ENCODE data around the gene MAP3K13.

Gene MAP3K13

GRCh38 chr3:185517387-185518130, 154.6 kb downstream of the MAP3K13 start:
- DNase-seq, result no peak

DNA sequence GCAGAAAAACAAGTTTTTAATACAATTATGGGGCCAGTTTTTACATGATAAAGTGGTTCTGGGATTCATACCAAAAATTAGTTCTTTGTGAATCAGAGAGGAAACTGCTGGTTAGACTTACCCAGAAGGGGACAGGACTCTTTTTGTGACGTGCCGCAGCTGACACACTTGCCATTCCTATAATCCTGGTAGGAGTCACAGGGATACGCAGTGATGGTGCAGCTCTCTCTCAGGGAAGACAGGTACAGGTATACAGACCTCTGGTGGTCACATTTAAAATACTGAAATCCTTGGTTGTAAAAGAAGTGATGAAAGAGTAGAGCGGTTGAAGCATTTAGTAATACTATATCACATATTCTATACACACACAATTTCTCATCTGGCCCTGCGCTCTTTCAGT, 156.1 kb downstream of the MAP3K13 start:
- no peak for DNase-seq

DNA sequence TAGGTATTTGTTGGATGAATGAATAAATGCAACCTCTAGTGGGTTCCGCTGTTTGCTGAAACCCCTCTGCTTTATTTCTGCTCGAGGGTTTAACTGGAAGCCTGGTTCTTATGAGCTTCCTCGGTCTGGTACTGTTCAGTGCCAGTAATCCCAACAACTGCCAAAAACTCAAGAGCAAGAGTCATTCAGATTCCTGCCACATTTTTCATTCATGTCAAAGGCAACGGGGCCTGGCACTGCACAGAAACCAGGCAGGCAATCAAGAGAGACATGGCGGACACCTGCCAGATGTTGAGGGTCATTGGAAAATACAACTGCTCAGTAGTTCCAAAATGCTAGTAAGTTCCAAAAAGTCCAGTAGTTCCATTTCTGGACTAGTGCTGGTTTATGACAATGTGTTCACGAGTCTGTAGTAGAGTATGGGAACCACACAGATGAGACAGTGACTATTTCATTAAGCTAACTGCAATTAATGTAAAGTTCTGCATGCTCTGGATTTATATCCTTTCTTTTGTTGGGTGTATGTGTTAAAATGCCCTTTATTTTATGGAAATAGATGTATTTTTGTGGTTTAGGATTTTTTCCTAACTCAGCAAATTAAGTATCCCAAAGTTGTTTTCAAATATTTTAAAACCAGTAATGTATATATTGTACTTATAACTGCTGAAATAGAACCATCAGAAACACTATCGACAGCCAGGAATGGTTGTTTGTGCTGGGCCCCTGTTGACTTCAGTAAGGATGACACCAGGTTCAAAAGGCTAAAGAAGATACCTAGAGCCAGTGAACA, 158.6 kb downstream of the MAP3K13 start:
- no peak for DNase-seq

- DNase-seq, result no peak
These were observed 163.5 kb downstream of the MAP3K13 start for GRCh38 chr3:185526349-185526951.

GRCh38 chr3:185527364-185527763, 164.4 kb downstream of the MAP3K13 start:
- DNase-seq, result no peak

GRCh38 chr3:185528532-185528931, 165.6 kb downstream of the MAP3K13 start:
- no peak for DNase-seq

DNA sequence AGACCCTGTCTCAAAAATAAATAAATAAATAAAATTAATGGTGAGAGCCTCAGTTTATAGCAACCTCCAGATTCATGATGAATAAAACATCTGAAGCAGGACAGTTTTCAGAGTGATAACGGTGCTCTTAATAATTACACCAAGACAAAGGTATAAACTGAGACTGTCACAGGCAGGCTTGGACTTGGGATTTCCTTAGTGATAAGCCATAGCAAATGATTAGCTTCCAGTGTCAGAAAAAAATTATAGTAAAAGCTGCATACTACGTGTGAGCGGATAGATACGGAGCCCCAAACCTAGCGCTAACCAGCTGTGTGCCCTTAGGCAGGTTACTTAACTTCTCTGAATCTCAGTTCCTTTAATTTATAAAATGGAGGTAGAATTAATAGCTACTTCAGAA, 167.9 kb downstream of the MAP3K13 start:
- no peak for DNase-seq

- DNase-seq, result no peak
These were observed 170.0 kb downstream of the MAP3K13 start for GRCh38 chr3:185532901-185533300.

DNA sequence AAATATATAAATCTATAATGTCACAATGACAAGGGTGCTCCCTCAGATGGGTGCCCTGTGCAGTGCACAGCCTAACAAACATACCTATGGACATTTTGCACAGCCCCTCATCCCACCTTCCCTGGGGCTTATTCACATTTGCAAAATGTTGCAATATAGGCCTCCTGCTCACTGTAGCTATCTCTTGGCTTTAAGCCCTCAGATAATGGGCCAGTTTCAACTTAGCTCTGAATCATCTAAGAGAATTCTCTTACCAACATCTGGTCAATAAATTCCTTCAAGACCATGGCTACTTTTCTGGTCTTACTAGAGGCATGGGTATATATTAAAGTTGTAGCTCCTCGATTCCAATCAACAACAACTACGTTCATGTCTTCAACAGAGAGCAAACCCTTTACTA, 171.6 kb downstream of the MAP3K13 start:
- DNase-seq, result no peak

DNA sequence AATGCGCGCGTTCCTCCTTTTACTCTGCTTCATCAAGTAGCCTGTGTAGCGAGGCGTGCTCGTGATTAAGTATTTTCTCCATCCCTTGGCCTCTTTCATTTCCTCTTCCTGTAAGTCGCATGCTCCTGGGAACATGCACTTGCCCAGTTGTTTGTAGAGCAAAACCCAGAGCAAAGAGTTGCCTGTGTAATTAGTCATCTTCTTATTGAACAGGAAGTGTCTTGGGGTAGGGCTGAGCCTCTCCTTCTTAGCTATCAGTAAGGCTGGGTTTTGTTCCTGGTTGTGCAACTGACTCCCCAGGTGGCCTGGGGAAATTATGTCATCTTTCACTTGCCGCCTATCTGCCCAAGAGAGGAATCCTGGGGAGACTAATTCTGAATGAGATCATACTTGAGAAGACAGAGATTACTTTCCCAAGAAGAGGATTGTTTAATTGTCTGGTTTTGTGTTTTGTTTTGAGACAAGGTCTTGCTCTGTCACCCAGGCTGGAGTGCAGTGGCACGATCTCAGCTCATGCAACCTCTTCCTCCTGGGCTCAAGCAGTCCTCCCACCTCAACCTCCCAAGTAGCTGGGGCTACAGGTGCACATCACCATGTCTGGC, 174.5 kb downstream of the MAP3K13 start:
- peak; percentile 92 for DNase-seq

Data from activated CD4-positive, alpha-beta T cell treated with anti-CD3 and anti-CD28 coated beads, Interleukin-2, amount 50 U/mL, for 16 hours (primary cell).